GM03348 (cell line): ENCODE results near the gene GMPR.

ENCODE experiments used
- DNase-seq: peaks from one replicate; pipeline ENCODE4 v3.0.0; 2012; ENCODE audit warnings: low spot score

GMPR gene

DNA sequence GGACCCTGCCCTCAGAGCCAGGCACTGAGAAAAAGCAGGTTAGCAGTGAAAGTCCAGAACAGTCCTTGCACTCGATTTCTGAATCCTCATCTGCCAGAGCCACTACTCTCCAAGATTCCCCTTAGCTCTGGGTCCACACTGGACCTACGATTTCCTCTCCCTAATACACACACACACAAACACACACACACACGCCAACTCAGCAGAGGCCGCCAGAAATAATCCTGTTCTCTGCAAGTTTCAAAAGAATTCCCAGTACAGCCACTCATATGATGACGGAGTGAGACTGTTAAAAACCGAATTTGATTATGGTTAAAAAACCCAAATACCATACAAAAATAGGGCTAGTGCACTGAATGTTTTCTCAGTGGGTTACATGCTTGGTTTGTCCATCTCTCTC lies 90.8 kb downstream of the GMPR start:
- no peak for DNase-seq

DNA sequence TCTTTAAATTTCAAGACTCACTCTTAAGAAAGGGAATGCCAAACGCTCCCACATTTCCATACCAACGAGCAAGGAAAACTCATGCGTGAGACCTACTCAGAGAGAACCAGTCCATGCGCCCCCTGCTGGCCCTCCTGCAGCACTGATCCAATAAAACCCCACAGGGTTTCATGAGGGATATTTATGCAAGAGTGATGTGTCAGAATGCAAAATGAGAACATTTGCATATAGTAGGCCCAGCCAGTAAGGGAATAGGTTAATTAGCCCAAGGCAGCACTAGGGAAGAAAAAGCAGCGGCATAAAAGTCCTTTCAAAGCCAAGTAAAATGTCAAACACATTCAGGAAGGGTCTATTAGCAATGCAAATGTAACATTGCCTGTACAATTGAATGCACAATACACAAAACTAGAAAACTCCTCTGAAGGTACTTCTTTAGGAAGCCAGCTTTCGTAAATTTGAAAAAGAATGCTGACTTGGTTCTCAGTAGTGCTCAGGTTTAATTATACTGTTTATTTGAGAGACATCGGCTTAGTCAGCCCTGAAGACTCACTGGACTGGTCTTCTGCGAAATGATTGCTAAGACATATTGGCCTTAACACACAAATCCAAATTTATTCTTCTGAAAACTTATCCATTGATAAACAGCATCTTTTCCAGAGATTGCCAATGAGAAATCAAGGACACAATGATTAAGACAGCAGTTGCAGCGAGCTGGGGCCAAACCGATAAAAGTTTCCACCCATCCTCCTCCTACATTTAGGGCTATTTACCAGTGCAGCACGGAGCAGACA lies 93.2 kb downstream of the GMPR start:
- DNase-seq: peak; percentile 82

GRCh38 chr6:16332175-16332542 lies 93.8 kb downstream of the GMPR start:
- peak; percentile 73 for DNase-seq

DNA sequence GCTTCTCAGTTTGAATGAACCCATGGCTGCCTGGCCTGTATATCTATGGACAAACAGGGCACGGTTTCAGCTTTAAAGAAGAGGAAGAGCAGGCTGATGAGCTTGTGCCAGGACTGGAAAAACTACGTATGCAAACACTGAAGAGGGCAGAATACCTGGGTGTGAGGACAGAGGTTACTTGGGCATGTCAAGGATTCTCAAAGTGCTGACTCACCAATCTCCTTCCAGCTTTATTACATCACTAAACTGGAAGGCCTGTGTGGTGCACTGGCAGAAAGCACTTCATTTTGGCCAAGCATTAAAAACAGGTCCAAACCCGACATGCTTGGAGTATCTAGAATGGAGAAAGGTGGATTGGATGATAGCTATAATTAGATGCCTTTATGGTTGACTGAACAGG lies 95.2 kb downstream of the GMPR start:
- peak; percentile 23 for DNase-seq

GRCh38 chr6:16334671-16335070 lies 96.3 kb downstream of the GMPR start:
- peak; percentile 85 for DNase-seq

GRCh38 chr6:16335176-16335575 lies 96.8 kb downstream of the GMPR start:
- no peak for DNase-seq

- DNase-seq: no peak
These were observed 97.8 kb downstream of the GMPR start for GRCh38 chr6:16336056-16336818.

DNA sequence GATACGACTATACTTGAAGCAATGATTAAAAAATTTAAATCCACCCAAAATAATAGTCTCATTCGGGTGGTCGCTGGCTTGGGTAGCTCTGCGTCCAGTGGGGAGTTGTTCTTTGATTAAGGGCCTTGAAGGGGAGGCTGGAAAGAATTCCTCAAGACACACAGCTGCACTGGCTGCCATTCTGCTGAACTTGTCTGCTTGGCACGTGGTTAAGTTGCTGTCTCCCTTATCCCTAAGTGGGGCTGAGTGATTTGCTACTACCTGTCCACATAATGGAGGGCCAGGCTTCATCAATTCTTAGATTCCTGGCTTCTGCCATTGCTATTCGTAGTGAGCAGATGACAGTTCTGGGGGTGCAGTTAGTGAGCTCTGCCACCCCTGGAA lies 98.5 kb downstream of the GMPR start:
- DNase-seq: no peak

DNA sequence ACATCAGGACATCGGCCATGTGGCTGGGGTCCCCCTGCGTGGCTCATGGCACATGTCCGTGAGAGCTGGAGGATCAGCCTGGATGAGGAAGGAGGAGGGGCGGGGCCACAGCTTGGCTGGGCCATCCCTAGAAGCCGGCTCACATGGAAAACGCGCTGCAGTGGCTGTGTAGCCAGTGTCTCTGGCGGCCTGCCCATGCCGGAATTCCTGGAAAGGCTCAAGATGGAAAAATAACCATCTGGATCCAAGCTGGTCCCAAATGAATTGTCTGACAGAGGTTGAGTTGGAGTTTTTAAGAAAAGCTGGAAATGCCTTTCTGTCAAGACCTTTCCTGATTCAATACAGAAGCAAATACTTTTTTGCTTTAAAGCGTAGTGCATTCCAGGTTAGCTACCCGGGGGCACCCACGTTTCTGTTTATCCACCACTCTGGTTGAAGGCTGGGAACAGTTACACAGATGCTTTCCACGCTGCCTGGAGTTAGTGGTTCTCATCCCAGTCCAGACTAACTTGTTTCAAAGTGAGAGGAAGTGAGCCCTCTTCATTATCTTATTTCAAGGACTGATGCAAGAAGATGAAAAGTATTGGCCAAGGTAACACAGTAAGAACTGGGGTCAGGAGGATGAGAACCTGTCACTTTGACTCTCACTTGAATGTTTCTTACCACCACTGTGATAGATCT lies 99.0 kb downstream of the GMPR start:
- DNase-seq: peak; percentile 86

DNA sequence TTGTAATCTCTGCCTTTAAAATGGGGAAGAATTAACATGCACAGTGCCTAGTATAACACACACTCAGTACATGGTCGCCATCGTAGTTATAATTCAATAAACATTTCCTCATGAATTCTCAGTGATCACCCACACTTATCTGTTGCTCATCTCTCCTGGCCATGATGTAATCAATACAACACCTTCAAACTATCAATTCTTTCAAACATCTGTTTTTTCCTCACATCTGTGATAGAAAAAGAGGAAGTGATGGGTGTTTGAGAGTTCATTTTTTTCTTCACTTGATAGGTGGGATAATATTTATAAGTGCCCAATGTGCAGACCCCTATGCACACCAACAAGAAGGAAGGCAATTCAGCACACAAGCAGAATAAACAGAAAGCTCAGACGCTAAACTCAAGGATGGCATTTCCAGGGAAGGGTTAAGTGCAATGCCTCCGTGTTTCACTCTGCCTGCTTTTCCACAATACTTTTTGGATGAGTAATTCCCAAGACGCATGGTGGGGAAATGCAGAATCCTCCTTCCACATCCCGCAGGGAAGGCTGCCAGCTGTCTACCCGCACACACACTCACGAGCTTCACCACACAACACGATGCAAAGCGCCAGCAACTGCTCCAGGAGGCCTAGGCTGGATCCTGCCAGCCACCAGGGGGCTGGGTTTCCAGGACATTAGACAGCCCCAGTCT lies 100.3 kb downstream of the GMPR start:
- DNase-seq: peak; percentile 93

- DNase-seq: no peak
These were observed 100.8 kb downstream of the GMPR start for GRCh38 chr6:16339265-16339587.

DNA sequence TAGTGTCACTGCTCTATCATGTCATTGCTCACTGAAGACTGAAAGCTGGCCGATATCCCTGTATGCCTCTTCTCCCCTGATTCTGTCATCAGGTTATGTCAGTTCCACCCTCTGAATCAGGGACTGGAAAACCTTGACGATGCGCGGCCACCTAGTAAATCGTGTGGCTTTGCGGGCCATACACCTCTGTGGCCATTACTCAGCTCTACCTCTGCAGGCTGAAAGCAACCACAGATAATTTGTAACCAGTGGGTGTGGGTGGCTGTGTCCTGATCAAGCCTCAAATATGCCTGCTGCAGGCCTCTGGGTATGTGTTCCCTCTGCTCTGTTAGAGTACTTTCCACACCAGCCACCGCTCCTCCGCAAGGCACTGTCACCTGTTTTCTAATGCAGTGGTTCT lies 105.2 kb downstream of the GMPR start:
- no peak for DNase-seq

GRCh38 chr6:16344756-16345155 lies 106.4 kb downstream of the GMPR start:
- DNase-seq: no peak
